Astrocyte (in vitro differentiated cells and primary cell): ENCODE measurements around the gene ZNF276. TPM values are rescaled to one million over a fixed set of nuclear protein-coding genes. Genes with fewer than 3 reads are reported as not detected.

Experiments used
- DNase-seq: peaks from one replicate; pipeline ENCODE4 v3.0.0-alpha.2; 2010; ENCODE audit warnings: low read depth
- FAIRE-seq: peaks from 2 replicates; lab custom pipeline; 2011; peaks lifted over from hg19 to GRCh38; lab: Jason Lieb, UNC
- H2AFZ ChIP-seq: 2 replicates; pipeline ENCODE4 v1.6.0; 2012; ENCODE audit warnings: low read depth, low read length, inconsistent platforms
- H3K27ac ChIP-seq: 2 replicates; pipeline ENCODE4 v1.5.1; 2011; ENCODE audit warnings: low read depth, low read length, inconsistent platforms
- H3K27me3 ChIP-seq: 2 replicates; pipeline ENCODE4 v1.6.0; 2011; ENCODE audit warnings: low read length, inconsistent platforms; ENCODE audit not compliant: insufficient read depth
- H3K36me3 ChIP-seq: 2 replicates; pipeline ENCODE4 v1.5.1; 2011; ENCODE audit warnings: low read length, inconsistent platforms; ENCODE audit not compliant: insufficient read depth
- H3K4me1 ChIP-seq: 2 replicates; pipeline ENCODE4 v1.5.1; 2011; ENCODE audit warnings: low read length, inconsistent platforms; ENCODE audit not compliant: insufficient read depth
- H3K4me2 ChIP-seq: 2 replicates; pipeline ENCODE4 v1.6.0; 2012; ENCODE audit warnings: low read length, inconsistent platforms
- H3K4me3 ChIP-seq: 2 replicates; pipeline ENCODE4 v1.5.1; 2011; ENCODE audit warnings: low read depth, mild to moderate bottlenecking, low read length, inconsistent platforms; ENCODE audit not compliant: insufficient read depth
- H3K79me2 ChIP-seq: 2 replicates; pipeline ENCODE4 v1.6.0; 2012; ENCODE audit warnings: mild to moderate bottlenecking, low read length, inconsistent platforms; ENCODE audit not compliant: insufficient read depth
- H3K9ac ChIP-seq: 2 replicates; pipeline ENCODE4 v1.6.0; 2012; ENCODE audit warnings: mild to moderate bottlenecking, low read length, inconsistent platforms
- H3K9me3 ChIP-seq: 2 replicates; pipeline ENCODE4 v1.5.1; 2012; ENCODE audit warnings: low read depth, mild to moderate bottlenecking, low read length, inconsistent platforms; ENCODE audit not compliant: insufficient read depth
- H4K20me1 ChIP-seq: 2 replicates; pipeline ENCODE4 v1.6.0; 2012; ENCODE audit warnings: low read length, inconsistent platforms; ENCODE audit not compliant: insufficient read depth
- H3K27ac Mint-ChIP-seq: one replicate; pipeline ENCODE4 v1.8.0; 2021; ENCODE audit warnings: mild to moderate bottlenecking, mixed read lengths; ENCODE audit not compliant: unreplicated experiment
- H3K27me3 Mint-ChIP-seq: one replicate; pipeline ENCODE4 v1.8.0; 2021; ENCODE audit warnings: low read depth, mixed read lengths; ENCODE audit not compliant: unreplicated experiment
- H3K36me3 Mint-ChIP-seq: one replicate; pipeline ENCODE4 v1.8.0; 2021; ENCODE audit warnings: low read depth, mixed read lengths; ENCODE audit not compliant: unreplicated experiment
- H3K4me1 Mint-ChIP-seq: one replicate; pipeline ENCODE4 v1.8.0; 2021; ENCODE audit warnings: low read depth, mixed read lengths; ENCODE audit not compliant: unreplicated experiment
- H3K4me3 Mint-ChIP-seq: one replicate; pipeline ENCODE4 v1.8.0; 2021; ENCODE audit warnings: mild to moderate bottlenecking, moderate library complexity, mixed read lengths; ENCODE audit not compliant: unreplicated experiment
- H3K9me3 Mint-ChIP-seq: one replicate; pipeline ENCODE4 v1.8.0; 2021; ENCODE audit warnings: mild to moderate bottlenecking, mixed read lengths; ENCODE audit not compliant: unreplicated experiment
- EZH2 ChIP-seq: IDR thresholded peaks from 2 replicates; pipeline ENCODE4 v1.6.1; 2012; ENCODE audit warnings: mild to moderate bottlenecking, low read length, inconsistent platforms; ENCODE audit not compliant: insufficient read depth
- total RNA-seq: library from RNA; stranded (reverse); gene quantifications from 2 replicates; pipeline ENCODE4 v1.2.1, GENCODE V29; 2021
- TF ChIP-seq, protein P1 (sequence below): IDR thresholded peaks from 2 replicates; pipeline ENCODE4 v1.5.1; 2011; ENCODE audit warnings: low read depth, mild to moderate bottlenecking, inconsistent platforms, low read length, moderate library complexity; ENCODE audit not compliant: insufficient read depth

The ZNF276 gene
- total RNA-seq, 1 donor from 2014 or later = 21.6 TPM

DNA sequence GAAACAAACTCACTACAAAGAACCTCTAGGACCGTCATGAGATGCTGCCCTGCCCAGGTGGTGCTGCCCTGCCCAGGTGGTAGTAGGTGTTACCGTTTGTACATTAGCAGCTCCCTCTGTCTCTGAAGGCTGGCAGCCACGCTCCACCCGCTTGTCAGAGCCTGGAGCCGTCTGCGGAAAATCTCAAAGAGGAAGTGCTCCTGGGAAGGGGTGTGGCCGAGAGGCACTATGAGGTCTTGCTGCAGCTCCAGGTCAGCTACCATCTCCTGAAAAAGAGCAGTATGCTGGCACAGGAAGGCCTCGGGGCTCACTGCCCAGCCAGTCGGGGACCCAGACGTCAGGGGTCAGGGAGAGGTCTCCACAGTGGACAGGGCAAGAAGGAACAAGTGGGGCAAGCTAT, 28.3 kb downstream of the ZNF276 start:
- H3K36me3 Mint-ChIP-seq = no peaks in the 10 kb centered on the region
- H3K9me3 ChIP-seq = no peaks in the 10 kb centered on the region
- H4K20me1 ChIP-seq = no peaks in the 10 kb centered on the region
- no peaks in the 10 kb centered on the region for H3K27me3 Mint-ChIP-seq
- TF ChIP-seq EZH2 = no peak
- TF ChIP-seq, protein P1, sequence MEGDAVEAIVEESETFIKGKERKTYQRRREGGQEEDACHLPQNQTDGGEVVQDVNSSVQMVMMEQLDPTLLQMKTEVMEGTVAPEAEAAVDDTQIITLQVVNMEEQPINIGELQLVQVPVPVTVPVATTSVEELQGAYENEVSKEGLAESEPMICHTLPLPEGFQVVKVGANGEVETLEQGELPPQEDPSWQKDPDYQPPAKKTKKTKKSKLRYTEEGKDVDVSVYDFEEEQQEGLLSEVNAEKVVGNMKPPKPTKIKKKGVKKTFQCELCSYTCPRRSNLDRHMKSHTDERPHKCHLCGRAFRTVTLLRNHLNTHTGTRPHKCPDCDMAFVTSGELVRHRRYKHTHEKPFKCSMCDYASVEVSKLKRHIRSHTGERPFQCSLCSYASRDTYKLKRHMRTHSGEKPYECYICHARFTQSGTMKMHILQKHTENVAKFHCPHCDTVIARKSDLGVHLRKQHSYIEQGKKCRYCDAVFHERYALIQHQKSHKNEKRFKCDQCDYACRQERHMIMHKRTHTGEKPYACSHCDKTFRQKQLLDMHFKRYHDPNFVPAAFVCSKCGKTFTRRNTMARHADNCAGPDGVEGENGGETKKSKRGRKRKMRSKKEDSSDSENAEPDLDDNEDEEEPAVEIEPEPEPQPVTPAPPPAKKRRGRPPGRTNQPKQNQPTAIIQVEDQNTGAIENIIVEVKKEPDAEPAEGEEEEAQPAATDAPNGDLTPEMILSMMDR = no peak
- H3K27me3 ChIP-seq = no peaks in the 10 kb centered on the region
- no peak overlapping the region for H2AFZ ChIP-seq
- no peaks in the 10 kb centered on the region for H3K4me1 ChIP-seq
- no peak overlapping the region for H3K4me3 ChIP-seq
- no peak overlapping the region for H3K4me3 Mint-ChIP-seq
- H3K79me2 ChIP-seq = no peaks in the 10 kb centered on the region
- no peaks in the 10 kb centered on the region for H3K4me1 Mint-ChIP-seq
- DNase-seq (no peak), FAIRE-seq (no peak)
- no peaks in the 10 kb centered on the region for H3K36me3 ChIP-seq
- H3K27ac ChIP-seq = no peak overlapping the region
- no peak overlapping the region for H3K27ac Mint-ChIP-seq
- H3K9me3 Mint-ChIP-seq = no peaks in the 10 kb centered on the region
- H3K9ac ChIP-seq = no peak overlapping the region
- no peak overlapping the region for H3K4me2 ChIP-seq

GRCh38 chr16:89759746-89760340, 38.5 kb downstream of the ZNF276 start:
- H4K20me1 ChIP-seq = no peaks in the 10 kb centered on the region
- no peak overlapping the region for H3K4me2 ChIP-seq
- Mint-ChIP-seq H3K4me1 (peaks cover 2% of the 10 kb centered on the region), H3K4me3 (no peak overlapping the region), H3K9me3 (no peaks in the 10 kb centered on the region), H3K27ac (no peak overlapping the region), H3K27me3 (no peaks in the 10 kb centered on the region), H3K36me3 (peaks cover 4% of the 10 kb centered on the region)
- TF ChIP-seq EZH2 = no peak
- TF ChIP-seq, protein P1 = no peak
- no peak overlapping the region for H2AFZ ChIP-seq
- no peaks in the 10 kb centered on the region for H3K27me3 ChIP-seq
- DNase-seq (no peak), FAIRE-seq (no peak)
- peaks cover 18% of the 10 kb centered on the region for H3K36me3 ChIP-seq
- H3K79me2 ChIP-seq = peaks cover 6% of the 10 kb centered on the region
- H3K27ac ChIP-seq = no peak overlapping the region
- H3K4me1 ChIP-seq = no peaks in the 10 kb centered on the region
- H3K4me3 ChIP-seq = no peak overlapping the region
- no peak overlapping the region for H3K9ac ChIP-seq
- no peaks in the 10 kb centered on the region for H3K9me3 ChIP-seq

DNA sequence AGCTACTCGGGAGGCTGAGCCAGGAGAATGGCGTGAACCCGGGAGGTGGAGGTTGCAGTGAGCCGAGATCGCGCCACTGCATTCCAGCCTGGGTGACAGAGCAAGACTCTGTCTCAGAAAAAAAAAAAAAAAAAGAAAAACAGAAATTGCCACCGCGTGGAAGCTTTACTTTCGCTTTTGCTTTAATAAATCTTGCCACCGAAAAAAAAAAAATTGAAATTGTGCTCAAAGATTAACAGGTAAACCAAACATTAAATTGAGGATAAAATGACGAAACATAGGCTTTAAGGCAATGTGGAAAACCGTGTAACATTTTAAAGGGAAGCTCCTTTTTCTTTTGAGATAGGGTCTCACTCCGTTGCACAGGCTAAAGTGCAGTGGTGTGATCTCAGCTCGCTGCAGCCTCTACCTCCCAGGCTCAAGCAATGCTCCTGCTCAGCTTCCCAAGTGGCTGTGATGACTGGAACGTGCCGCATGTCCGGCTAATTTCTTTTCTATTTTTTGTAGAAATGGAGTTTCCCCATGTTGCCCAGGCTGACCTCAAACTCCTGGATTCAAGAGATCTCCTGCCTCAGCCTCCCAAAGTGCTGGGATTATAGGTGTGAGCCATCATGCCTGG, 40.1 kb downstream of the ZNF276 start:
- no peak for DNase-seq
- H3K36me3 Mint-ChIP-seq = peaks cover 4% of the 10 kb centered on the region
- no peak for FAIRE-seq

More for the DNA sequence above, 40.1 kb downstream of the ZNF276 start:
- H3K4me3 ChIP-seq = no peak overlapping the region
- no peaks in the 10 kb centered on the region for H3K4me1 ChIP-seq
- no peaks in the 10 kb centered on the region for H4K20me1 ChIP-seq
- no peak overlapping the region for H3K27ac Mint-ChIP-seq
- peaks cover 20% of the 10 kb centered on the region for H3K36me3 ChIP-seq
- no peaks in the 10 kb centered on the region for H3K9me3 ChIP-seq
- TF ChIP-seq EZH2 = no peak
- TF ChIP-seq, protein P1 = no peak
- no peaks in the 10 kb centered on the region for H3K27me3 ChIP-seq
- peaks cover 2% of the 10 kb centered on the region for H3K4me1 Mint-ChIP-seq
- H3K27me3 Mint-ChIP-seq = no peaks in the 10 kb centered on the region
- no peak overlapping the region for H3K27ac ChIP-seq
- no peak overlapping the region for H2AFZ ChIP-seq
- peaks cover 3% of the 10 kb centered on the region for H3K79me2 ChIP-seq
- H3K9ac ChIP-seq = no peak overlapping the region
- no peak overlapping the region for H3K4me3 Mint-ChIP-seq
- H3K9me3 Mint-ChIP-seq = no peaks in the 10 kb centered on the region
- H3K4me2 ChIP-seq = no peak overlapping the region
